Dermis blood vessel endothelial cell (primary cell): ENCODE results near the gene SEPTIN8. TPM values are rescaled to one million over a fixed set of nuclear protein-coding genes. Genes with fewer than 3 reads are reported as not detected.
"Not testable (repeated sequence)": the region's sequence is repeated elsewhere in the genome, so short reads cannot be mapped to it uniquely, and the experiment has no call there.

Source experiments
- DNase-seq: peaks from one replicate; pipeline ENCODE4 v3.0.0; 2010
- total RNA-seq: library from RNA; depleted of rRNA; stranded (reverse); fragments of >200 nt; gene quantifications from 2 replicates; pipeline ENCODE4 v1.2.3, GENCODE V29; 2014

Gene SEPTIN8
- total RNA-seq, 1 donor from 2014 or later: 67.4 TPM

GRCh38 chr5:132812781-132813598, 36.0 kb upstream of the SEPTIN8 start, which contains the start of gene SOWAHA:
SOWAHA (plus strand) TSS chr5:132813302; CDS start chr5:132813622, 320 bp downstream.
- DNase-seq: no peak

GRCh38 chr5:132812123-132812765, 35.2 kb upstream of the SEPTIN8 start:
- no peak for DNase-seq

GRCh38 chr5:132810605-132811004, 33.6 kb upstream of the SEPTIN8 start:
- no peak for DNase-seq

GRCh38 chr5:132808866-132809265, 31.8 kb upstream of the SEPTIN8 start:
- DNase-seq: no peak

GRCh38 chr5:132808448-132808847, 31.4 kb upstream of the SEPTIN8 start:
- no peak for DNase-seq

GRCh38 chr5:132807163-132807838, 30.3 kb upstream of the SEPTIN8 start:
- no peak for DNase-seq

- not testable (repeated sequence) for DNase-seq
Measured at GRCh38 chr5:132806804-132807162, 29.7 kb upstream of the SEPTIN8 start.

- DNase-seq: not testable (repeated sequence)
Measured at GRCh38 chr5:132805872-132806271, 28.8 kb upstream of the SEPTIN8 start.

- DNase-seq: not testable (repeated sequence)
Measured at GRCh38 chr5:132804219-132804618, 27.2 kb upstream of the SEPTIN8 start.

- not testable (repeated sequence) for DNase-seq
Measured at GRCh38 chr5:132802685-132803066, 25.6 kb upstream of the SEPTIN8 start.

GRCh38 chr5:132802044-132802684, 25.1 kb upstream of the SEPTIN8 start:
- peak; percentile 21 for DNase-seq

GRCh38 chr5:132800545-132800944, 23.5 kb upstream of the SEPTIN8 start:
- DNase-seq: no peak

- no peak for DNase-seq
Measured at GRCh38 chr5:132799392-132799791, 22.4 kb upstream of the SEPTIN8 start.

GRCh38 chr5:132797651-132798050, 20.6 kb upstream of the SEPTIN8 start:
- DNase-seq: no peak

GRCh38 chr5:132791026-132791425, 14.0 kb upstream of the SEPTIN8 start:
- DNase-seq: no peak

GRCh38 chr5:132790201-132790865, 13.3 kb upstream of the SEPTIN8 start:
- DNase-seq: no peak

GRCh38 chr5:132788990-132789886, 12.2 kb upstream of the SEPTIN8 start:
- no peak for DNase-seq

GRCh38 chr5:132788508-132788907, 11.5 kb upstream of the SEPTIN8 start:
- no peak for DNase-seq

- DNase-seq: no peak
Measured at GRCh38 chr5:132787076-132787475, 10.0 kb upstream of the SEPTIN8 start.

GRCh38 chr5:132785864-132786263, 8.8 kb upstream of the SEPTIN8 start:
- no peak for DNase-seq

- no peak for DNase-seq
Measured at GRCh38 chr5:132785365-132785764, 8.3 kb upstream of the SEPTIN8 start.
